Muscle layer of duodenum (tissue), 2 donors: ENCODE results near the gene CD276.

Experiments
- H3K27ac ChIP-seq: one replicate; pipeline ENCODE4 v1.7.0; 2013; ENCODE audit warnings: mild to moderate bottlenecking, low read length
- H3K27me3 ChIP-seq: one replicate; pipeline ENCODE4 v1.7.0; 2013; ENCODE audit warnings: low read depth, mild to moderate bottlenecking, control low read depth, low read length
- H3K36me3 ChIP-seq, 2 donors: one replicate each; pipeline ENCODE4 v1.7.0; 2013; ENCODE audit warnings: low read length in 2 of 2, control low read depth in 1 of 2, mild to moderate bottlenecking in 1 of 2; ENCODE audit not compliant: insufficient read depth in 2 of 2, control insufficient read depth in 1 of 2
- H3K4me1 ChIP-seq, 2 donors: one replicate each; pipeline ENCODE4 v1.7.0; 2013; ENCODE audit warnings: low read length in 2 of 2, mild to moderate bottlenecking in 2 of 2, control low read depth in 1 of 2, moderate library complexity in 1 of 2; ENCODE audit not compliant: insufficient read depth in 2 of 2, control insufficient read depth in 1 of 2
- H3K4me3 ChIP-seq, 2 donors: one replicate each; pipeline ENCODE4 v1.7.0; 2013; ENCODE audit warnings: low read length in 2 of 2, low read depth in 1 of 2, mild to moderate bottlenecking in 1 of 2
- H3K9me3 ChIP-seq, 2 donors: one replicate each; pipeline ENCODE4 v1.7.0; 2013; ENCODE audit warnings: low read length in 2 of 2, control low read depth in 1 of 2, mild to moderate bottlenecking in 1 of 2; ENCODE audit not compliant: control insufficient read depth in 1 of 2
- donor health status: healthy.

Gene CD276

GRCh38 chr15:73732930-73733329 lies 48.7 kb downstream of the CD276 start:
- Histone ChIP-seq H3K9me3 (no peaks in the 10 kb centered on the region), H3K4me3 (no peak overlapping the region), H3K36me3 (no peaks in the 10 kb centered on the region), H3K27ac (no peak overlapping the region), H3K27me3 (no peaks in the 10 kb centered on the region), H3K4me1 (no peaks in the 10 kb centered on the region)

GRCh38 chr15:73737535-73737934 lies 53.4 kb downstream of the CD276 start:
- no peak overlapping the region for H3K4me3 ChIP-seq
- H3K4me1 ChIP-seq = no peaks in the 10 kb centered on the region
- H3K27ac ChIP-seq = no peak overlapping the region
- peaks cover 0 to 4% of the 10 kb centered on the region in 2 donors for H3K36me3 ChIP-seq
- no peaks in the 10 kb centered on the region for H3K27me3 ChIP-seq
- no peaks in the 10 kb centered on the region for H3K9me3 ChIP-seq

- Histone ChIP-seq H3K4me1 (peaks cover 0 to 8% of the 10 kb centered on the region in 2 donors), H3K4me3 (no peak overlapping the region), H3K9me3 (no peaks in the 10 kb centered on the region), H3K36me3 (peaks cover 0 to 4% of the 10 kb centered on the region in 2 donors), H3K27me3 (no peaks in the 10 kb centered on the region), H3K27ac (no peak overlapping the region)
These were observed 56.2 kb downstream of the CD276 start for GRCh38 chr15:73740152-73741048.

- Histone ChIP-seq H3K4me1 (peaks cover 0 to 8% of the 10 kb centered on the region in 2 donors), H3K36me3 (peaks cover 0 to 4% of the 10 kb centered on the region in 2 donors), H3K4me3 (no peak overlapping the region), H3K9me3 (no peaks in the 10 kb centered on the region), H3K27me3 (no peaks in the 10 kb centered on the region), H3K27ac (no peak overlapping the region)
These were observed 57.2 kb downstream of the CD276 start for GRCh38 chr15:73741321-73741836.

GRCh38 chr15:73744293-73744692 lies 60.1 kb downstream of the CD276 start:
- no peak overlapping the region for H3K27ac ChIP-seq
- H3K4me3 ChIP-seq = no peak overlapping the region
- H3K9me3 ChIP-seq = no peaks in the 10 kb centered on the region
- H3K36me3 ChIP-seq = peaks cover 0 to 4% of the 10 kb centered on the region in 2 donors
- H3K4me1 ChIP-seq = peaks cover 0 to 8% of the 10 kb centered on the region in 2 donors
- no peaks in the 10 kb centered on the region for H3K27me3 ChIP-seq

GRCh38 chr15:73745073-73745472 lies 60.9 kb downstream of the CD276 start:
- Histone ChIP-seq H3K27me3 (no peaks in the 10 kb centered on the region), H3K4me1 (peaks cover 0 to 8% of the 10 kb centered on the region in 2 donors), H3K4me3 (no peak overlapping the region), H3K36me3 (peaks cover 0 to 2% of the 10 kb centered on the region in 2 donors), H3K9me3 (no peaks in the 10 kb centered on the region), H3K27ac (no peak overlapping the region)

GRCh38 chr15:73746261-73746660 lies 62.1 kb downstream of the CD276 start:
- Histone ChIP-seq H3K36me3 (no peaks in the 10 kb centered on the region), H3K9me3 (no peaks in the 10 kb centered on the region), H3K27ac (no peak overlapping the region), H3K4me3 (no peak overlapping the region), H3K4me1 (peaks cover 0 to 14% of the 10 kb centered on the region in 2 donors), H3K27me3 (no peaks in the 10 kb centered on the region)

GRCh38 chr15:73746883-73747282 lies 62.7 kb downstream of the CD276 start:
- no peaks in the 10 kb centered on the region for H3K27me3 ChIP-seq
- H3K36me3 ChIP-seq = no peaks in the 10 kb centered on the region
- no peak overlapping the region for H3K4me3 ChIP-seq
- H3K4me1 ChIP-seq = peaks cover 0 to 16% of the 10 kb centered on the region in 2 donors
- H3K27ac ChIP-seq = no peak overlapping the region
- no peaks in the 10 kb centered on the region for H3K9me3 ChIP-seq

- no peak overlapping the region for H3K4me3 ChIP-seq
- H3K9me3 ChIP-seq = no peaks in the 10 kb centered on the region
- H3K36me3 ChIP-seq = no peaks in the 10 kb centered on the region
- no peak overlapping the region for H3K27ac ChIP-seq
- peaks cover 0 to 19% of the 10 kb centered on the region in 2 donors for H3K4me1 ChIP-seq
- no peaks in the 10 kb centered on the region for H3K27me3 ChIP-seq
These were observed 63.8 kb downstream of the CD276 start for GRCh38 chr15:73747847-73748590.

GRCh38 chr15:73748730-73749129 lies 64.5 kb downstream of the CD276 start:
- H3K4me3 ChIP-seq = no peak overlapping the region
- H3K9me3 ChIP-seq = no peaks in the 10 kb centered on the region
- no peaks in the 10 kb centered on the region for H3K27me3 ChIP-seq
- H3K4me1 ChIP-seq = peaks cover 0 to 20% of the 10 kb centered on the region in 2 donors
- H3K36me3 ChIP-seq = no peaks in the 10 kb centered on the region
- no peak overlapping the region for H3K27ac ChIP-seq

- H3K4me3 ChIP-seq = no peak overlapping the region
- peaks cover 0 to 22% of the 10 kb centered on the region in 2 donors for H3K4me1 ChIP-seq
- no peaks in the 10 kb centered on the region for H3K9me3 ChIP-seq
- H3K36me3 ChIP-seq = no peaks in the 10 kb centered on the region
- no peak overlapping the region for H3K27ac ChIP-seq
- no peaks in the 10 kb centered on the region for H3K27me3 ChIP-seq
These were observed 65.3 kb downstream of the CD276 start for GRCh38 chr15:73749533-73749932.
